Heart right ventricle (tissue), 16 donors: ENCODE data around the gene CAPRIN2. TPM values are rescaled to one million over a fixed set of nuclear protein-coding genes. Genes with fewer than 3 reads are reported as not detected.
A peak's percentile ranks its signal among the peaks of the same experiment; 100 is the strongest.

ENCODE experiments used
- ATAC-seq, 8 donors: fragments of 200-7000 bp; cut with Tn5 transposase; one replicate each; pipeline ENCODE4 v1.9.1; 2020; ENCODE audit warnings: mild to moderate bottlenecking in 8 of 8, moderate library complexity in 8 of 8, moderate number of reproducible peaks in 1 of 8
- DNase-seq, 2 donors: peaks; one replicate each; pipeline ENCODE4 v3.0.0-alpha.2; 2020
- H3K27ac ChIP-seq, 10 donors: fragments of 200-600 bp; sonication (generic) in 2 of 10; one replicate each; pipeline versions ENCODE4 v1.5.0 to v1.8.0; 2020 to 2022; ENCODE audit warnings: mild to moderate bottlenecking in 3 of 10
- H3K27me3 ChIP-seq, 7 donors: fragments of 200-600 bp; one replicate each; pipeline ENCODE4 v1.8.0; 2021 to 2022; ENCODE audit warnings: mild to moderate bottlenecking in 2 of 7
- H3K36me3 ChIP-seq, 9 donors: fragments of 200-600 bp; sonication (generic) in 1 of 9; one replicate each; pipeline versions ENCODE4 v1.5.0 to v1.8.0; 2020 to 2022; ENCODE audit warnings: mild to moderate bottlenecking in 2 of 9
- H3K4me1 ChIP-seq, 9 donors: fragments of 200-600 bp; sonication (generic) in 1 of 9; one replicate each; pipeline versions ENCODE4 v1.5.0 to v1.8.0; 2020 to 2022; ENCODE audit warnings: mild to moderate bottlenecking in 4 of 9
- H3K4me3 ChIP-seq, 10 donors: fragments of 200-600 bp; sonication (generic) in 2 of 10; one replicate each; pipeline versions ENCODE4 v1.5.0 to v1.8.0; 2020 to 2022; ENCODE audit warnings: mild to moderate bottlenecking in 7 of 10, moderate library complexity in 2 of 10
- H3K9me3 ChIP-seq, 11 donors: fragments of 200-600 bp in 10 of 11; sonication (generic) in 2 of 11; one replicate each; pipeline versions ENCODE4 v1.5.0 to v1.8.0; 2013 to 2022; ENCODE audit warnings: mild to moderate bottlenecking in 2 of 11, control low read depth in 1 of 11, moderate library complexity in 1 of 11
- WGBS, 2 donors: extraction: QIAGEN DNeasy Blood & Tissue Kit; methylation state at CpG; one replicate each; pipeline ENCODE4 v1.1.7; 2013; ENCODE audit warnings: inconsistent platforms in 1 of 2; 5-methylcytosine and 5-hydroxymethylcytosine counted together
- intact Hi-C, 10 donors: fragments of 100-400 bp; cut with DNase I; formaldehyde crosslinking; loops; one replicate each; pipeline versions ENCODE4 v1.11.1 to v1.14.2; 2022
- polyA plus RNA-seq, 2 donors: library from polyadenylated mRNA; stranded (reverse); fragments of 200-250 nt; gene quantifications; one replicate each; pipeline ENCODE4 v1.2.3, GENCODE V29; 2013
- total RNA-seq, 10 donors: library from RNA; stranded (reverse); fragmentation: NEBNext Ultra II Directional in 3 of 10; extraction: Animal tissue kit (Norgen Biotek cat#: 25700) in 3 of 10; gene quantifications; one replicate each; pipeline versions ENCODE4 v1.2.1 to v1.2.4, GENCODE V29; 2021 to 2023
- TF ChIP-seq, protein P1 (sequence below), 9 donors: fragments of 200-600 bp; sonication (generic) in 2 of 9; IDR thresholded peaks; one replicate each; pipeline versions ENCODE4 v1.5.0 to v1.8.0; 2021 to 2022; ENCODE audit warnings: antibody characterized with exemption in 9 of 9, mild to moderate bottlenecking in 5 of 9, moderate library complexity in 1 of 9
- donor health status: Arrhythmogenic right ventricular cardiomyopathy.
- donor health status: ischemic (EF 13 %, LVEDD 7.1; RV severe dilation, severe dysfunction).
- donor health status: healthy with polysubstance abuse.
- donor health status: DM: no; HTN: yes; CAD: no.
- donor health status: DM: no; HTN: no; CAD: no.
- donor health status: ischemic (EF 25% LVEDD 6.9; RV normal size, moderate dysfunction).
- donor health status: ischemic (EF 25% LVEDD 5.7; RV mildly dilated, moderate dysfunction).
- donor health status: healthy.
- donor health status: DM: yes; HTN: yes; CAD: no.
- donor health status: Ischemic cardiomyopathy.
- donor health status: ischemic (EF 35%, LVEDD 5.7; RV mildly dilated, moderate dysfunction).
- donor health status: nonischemic (EF 11% LVEDD 7.7; RV severe dilation, severe dysfunction).
- donor health status: DM: yes; HTN: yes; CAD: no.
- donor health status: PGD.
- donor health status: ischemic (EF 29% LVEDD 5.4; RV normal size, mild dysfunction).
- donor health status: nonischemic (EF 23%, LVEDD 6.1; RV moderate dilation, normal function).

The CAPRIN2 gene
- total and polyA plus RNA-seq, 12 donors, result 10.4 to 33.0 (median 27.6) TPM

DNA sequence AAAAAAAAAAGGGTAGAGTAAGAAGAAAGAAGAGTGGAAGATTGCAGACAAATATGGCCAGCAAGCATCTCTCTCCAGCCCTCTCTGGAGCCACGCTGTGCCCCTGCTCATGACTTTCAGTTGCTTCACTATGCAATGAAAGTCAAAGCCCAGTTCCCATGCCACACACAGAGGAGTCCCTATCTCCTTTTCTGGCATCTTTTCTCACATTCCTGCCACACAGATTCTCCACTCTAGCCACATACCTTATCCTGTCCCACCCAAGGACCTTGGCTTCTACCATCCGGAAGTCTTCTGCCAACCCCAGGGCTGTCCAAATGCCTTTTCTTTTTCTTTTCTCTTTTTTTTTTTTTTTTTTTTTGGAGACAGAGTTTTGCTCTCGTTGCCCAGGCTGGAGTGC, 39.3 kb upstream of the CAPRIN2 start:
- intact Hi-C loops, result loop anchor here in 1 of 10 donors (5.0 to 10.0 kb wide), 2 partner anchors 37 to 99 kb away; partner anchors contain the start of gene IPO8
- peak overlapping the region in 3 of 10 donors; percentile 76 to 91 (median 82) for H3K27ac ChIP-seq
- ATAC-seq (no peak), DNase-seq (no peak)
- TF ChIP-seq, protein P1, sequence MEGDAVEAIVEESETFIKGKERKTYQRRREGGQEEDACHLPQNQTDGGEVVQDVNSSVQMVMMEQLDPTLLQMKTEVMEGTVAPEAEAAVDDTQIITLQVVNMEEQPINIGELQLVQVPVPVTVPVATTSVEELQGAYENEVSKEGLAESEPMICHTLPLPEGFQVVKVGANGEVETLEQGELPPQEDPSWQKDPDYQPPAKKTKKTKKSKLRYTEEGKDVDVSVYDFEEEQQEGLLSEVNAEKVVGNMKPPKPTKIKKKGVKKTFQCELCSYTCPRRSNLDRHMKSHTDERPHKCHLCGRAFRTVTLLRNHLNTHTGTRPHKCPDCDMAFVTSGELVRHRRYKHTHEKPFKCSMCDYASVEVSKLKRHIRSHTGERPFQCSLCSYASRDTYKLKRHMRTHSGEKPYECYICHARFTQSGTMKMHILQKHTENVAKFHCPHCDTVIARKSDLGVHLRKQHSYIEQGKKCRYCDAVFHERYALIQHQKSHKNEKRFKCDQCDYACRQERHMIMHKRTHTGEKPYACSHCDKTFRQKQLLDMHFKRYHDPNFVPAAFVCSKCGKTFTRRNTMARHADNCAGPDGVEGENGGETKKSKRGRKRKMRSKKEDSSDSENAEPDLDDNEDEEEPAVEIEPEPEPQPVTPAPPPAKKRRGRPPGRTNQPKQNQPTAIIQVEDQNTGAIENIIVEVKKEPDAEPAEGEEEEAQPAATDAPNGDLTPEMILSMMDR (IDR thresholded peaks at IDR 0.05), result no peak
- H3K36me3 ChIP-seq, result no peaks in the 10 kb centered on the region
- 75 to 81% methylated on average over 3 of the region's 3 CpGs for WGBS, 2 donors
- H3K4me1 ChIP-seq, result peaks cover 4 to 28% (median 16%) of the 10 kb centered on the region in 9 donors
- no peaks in the 10 kb centered on the region for H3K9me3 ChIP-seq
- H3K4me3 ChIP-seq, result no peak overlapping the region
- H3K27me3 ChIP-seq, result peaks cover 0 to 37% (median 0%) of the 10 kb centered on the region in 7 donors

DNA sequence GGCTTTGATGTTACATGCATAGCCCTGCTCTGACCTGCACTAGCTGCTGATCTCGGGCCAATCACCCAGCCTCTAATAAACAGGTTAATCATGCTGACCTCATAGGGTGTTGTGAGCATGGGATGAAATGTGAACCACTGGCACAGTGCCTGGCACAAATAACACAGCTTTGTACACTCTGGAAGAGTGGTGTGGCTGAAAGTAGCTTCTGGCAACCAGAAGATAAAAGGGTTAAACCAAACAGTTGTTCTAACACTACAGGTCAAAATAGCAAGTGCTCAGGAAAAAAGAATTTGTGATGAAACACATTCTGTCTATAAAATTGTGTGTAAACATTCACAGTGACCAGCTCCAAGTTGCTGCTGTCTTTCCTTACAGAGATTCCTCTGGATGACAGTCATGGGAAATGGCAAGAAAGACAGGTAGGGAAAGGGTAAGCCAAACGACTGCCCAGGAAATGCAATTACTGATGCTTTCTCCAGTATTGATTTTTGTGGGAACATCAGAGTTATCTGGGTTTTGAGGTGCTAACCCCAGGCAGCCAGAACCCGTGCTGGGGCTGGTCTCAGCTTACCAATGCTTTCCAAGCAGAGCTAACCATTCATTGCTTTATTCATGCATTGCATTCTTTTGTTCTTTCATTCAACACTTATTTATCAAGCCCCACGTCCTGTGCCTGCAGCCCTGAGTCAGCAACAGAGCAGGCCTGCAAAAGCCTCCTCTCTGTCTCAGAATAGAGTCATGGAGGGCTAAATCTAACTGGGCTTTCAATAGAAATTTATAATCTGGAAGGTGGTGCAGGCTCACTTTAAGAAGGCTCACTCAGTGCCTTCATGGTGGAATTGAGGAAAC, 38.1 kb upstream of the CAPRIN2 start:
- Histone ChIP-seq H3K27ac (no peak overlapping the region), H3K36me3 (no peaks in the 10 kb centered on the region), H3K27me3 (peaks cover 0 to 30% (median 0%) of the 10 kb centered on the region in 7 donors), H3K4me3 (no peak overlapping the region), H3K9me3 (no peaks in the 10 kb centered on the region), H3K4me1 (peaks cover 4 to 28% (median 16%) of the 10 kb centered on the region in 9 donors)
- 59 to 60% methylated on average over 4 of the region's 4 CpGs for WGBS, 2 donors
- TF ChIP-seq, protein P1 (IDR thresholded peaks at IDR 0.05), result no peak
- intact Hi-C loops, result loop anchor here in 1 of 10 donors (5.0 to 10.0 kb wide), 2 partner anchors 36 to 98 kb away; partner anchors contain the start of gene IPO8
- ATAC-seq (no peak), DNase-seq (no peak)

DNA sequence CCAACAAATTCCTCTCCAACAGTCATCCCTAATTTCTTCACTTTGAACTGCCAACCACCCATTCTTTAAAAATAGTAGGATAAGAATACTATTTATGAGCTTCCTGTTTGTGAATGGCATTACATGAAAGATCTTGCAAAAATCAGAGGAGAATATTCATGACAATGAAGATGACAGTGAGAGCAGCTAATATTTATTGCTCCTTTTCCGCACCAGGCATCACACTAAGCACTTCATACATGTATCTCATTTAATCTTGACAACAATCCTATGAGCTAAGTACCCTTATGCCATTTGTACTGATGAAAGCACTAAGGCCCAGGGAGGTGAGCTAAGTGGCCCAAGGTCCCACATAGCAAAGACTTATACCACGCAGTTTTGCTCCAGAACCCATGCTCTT, 37.3 kb upstream of the CAPRIN2 start:
- WGBS, 2 donors, result 96 to 100% methylated on average over 2 of the region's 2 CpGs

DNA sequence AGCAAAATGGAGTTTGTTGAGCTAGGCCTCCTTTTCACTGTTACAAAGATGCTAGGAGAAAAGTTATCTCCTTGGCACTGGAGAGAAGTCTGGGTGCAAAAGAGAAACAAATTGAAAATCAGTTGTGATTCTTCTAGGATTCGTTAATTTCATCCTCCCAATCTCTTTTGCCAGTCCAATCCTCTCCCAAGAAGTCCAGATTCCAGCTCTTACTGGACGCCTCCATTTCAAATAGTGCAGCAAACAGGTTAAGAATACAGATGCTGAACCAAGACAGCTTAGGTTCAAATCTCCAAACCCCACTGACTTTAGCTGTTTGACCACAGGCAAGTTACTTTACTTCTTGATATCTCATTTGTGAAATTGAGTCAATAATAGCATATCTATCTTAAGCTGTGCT, 34.0 kb upstream of the CAPRIN2 start:
- Histone ChIP-seq H3K36me3 (no peaks in the 10 kb centered on the region), H3K27me3 (no peaks in the 10 kb centered on the region), H3K27ac (no peak overlapping the region), H3K4me3 (no peak overlapping the region), H3K9me3 (peaks cover 0 to 15% (median 5%) of the 10 kb centered on the region in 11 donors), H3K4me1 (no peaks in the 10 kb centered on the region)
- DNase-seq, result no peak
- ATAC-seq, result no peak
- TF ChIP-seq, protein P1 (IDR thresholded peaks at IDR 0.05), result no peak
- intact Hi-C loops, result no loop called here
- WGBS, 2 donors, result 87 to 89% methylated on average over 2 of the region's 2 CpGs

More for the DNA sequence above, 37.3 kb upstream of the CAPRIN2 start:
- TF ChIP-seq, protein P1 (IDR thresholded peaks at IDR 0.05), result no peak
- no peaks in the 10 kb centered on the region for H3K9me3 ChIP-seq
- H3K4me1 ChIP-seq, result peaks cover 4 to 27% (median 16%) of the 10 kb centered on the region in 9 donors
- H3K4me3 ChIP-seq, result no peak overlapping the region
- no peaks in the 10 kb centered on the region for H3K36me3 ChIP-seq
- peaks cover 0 to 24% (median 0%) of the 10 kb centered on the region in 7 donors for H3K27me3 ChIP-seq
- H3K27ac ChIP-seq, result no peak overlapping the region
- intact Hi-C loops, result loop anchor here in 1 of 10 donors (5.0 to 10.0 kb wide), 2 partner anchors 35 to 97 kb away; partner anchors contain the start of gene IPO8
- DNase-seq (no peak), ATAC-seq (no peak)
